K562 (cell line): ENCODE results near the gene RBP3. TPM values are rescaled to one million over a fixed set of nuclear protein-coding genes. Genes with fewer than 3 reads are reported as not detected.

Experiments
- ATAC-seq: fragments of 200-7000 bp; cut with Tn5 transposase; 3 replicates; pipeline ENCODE4 v1.9.1; 2020; ENCODE audit warnings: moderate library complexity
- BruUV-seq: library from RNA; stranded (reverse); fragments of 400-500 nt; replicated peaks from 2 replicates; lab custom pipeline; 2021; lab: Mats Ljungman, UMichigan
- CTCF ChIA-PET: fragments of 300-600 bp; formaldehyde crosslinking; extraction: SDS; loops from one replicate; lab custom pipeline; 2021; ENCODE audit warnings: low intra/inter-chr PET ratio; lab: Yijun Ruan, JAX
- POLR2A ChIA-PET: fragments of 300-600, 350-650 bp; sonication (Branson Sonifier 250); formaldehyde crosslinking; extraction: SDS; loops from one replicate; lab custom pipeline; 2021; ENCODE audit warnings: antibody characterized with exemption, inconsistent platforms; lab: Yijun Ruan, JAX
- DNase-seq, 4 experiments: peaks; one replicate each; pipeline versions ENCODE4 v3.0.0 to v3.0.0-alpha.2; 2011 to 2018; ENCODE audit warnings: low spot score in 3 of 4, mixed read lengths in 3 of 4; ENCODE audit errors: extremely low read depth in 1 of 4
- FAIRE-seq: peaks from 2 replicates; lab custom pipeline; 2011; peaks lifted over from hg19 to GRCh38; lab: Jason Lieb, UNC
- H2AFZ ChIP-seq: 2 replicates; pipeline ENCODE4 v1.6.0; 2011; ENCODE audit warnings: low read depth, low read length, control low read depth, inconsistent platforms
- H3K27ac ChIP-seq: fragments of 200-600 bp; 3 replicates; pipeline ENCODE4 v1.8.0; 2011; ENCODE audit warnings: low read depth, mild to moderate bottlenecking, control low read depth, inconsistent platforms, low read length, moderate library complexity, mixed read lengths; ENCODE audit errors: extremely low read depth
- H3K27me3 ChIP-seq, 2 experiments: fragments of 300-600 bp in 1 of 2; 2 replicates in 1 of 2; 3 replicates in 1 of 2; pipeline versions ENCODE4 v1.6.0 to v1.8.0; 2011; ENCODE audit warnings: inconsistent platforms in 2 of 2, low read length in 2 of 2, mild to moderate bottlenecking in 1 of 2, mixed read lengths in 1 of 2, moderate library complexity in 1 of 2; ENCODE audit not compliant: control insufficient read depth in 2 of 2, insufficient read depth in 2 of 2
- H3K36me3 ChIP-seq: fragments of 300-600 bp; 3 replicates; pipeline ENCODE4 v1.8.0; 2011; ENCODE audit warnings: mild to moderate bottlenecking, low read length, inconsistent platforms; ENCODE audit not compliant: control insufficient read depth, insufficient read depth
- H3K4me1 ChIP-seq, 2 experiments: fragments of 200-600 bp in 1 of 2; replicated peaks in 1 of 2; 2 replicates in 1 of 2; 3 replicates in 1 of 2; pipeline versions ENCODE4 v1.5.1 to v1.8.0; 2011; ENCODE audit warnings: inconsistent platforms in 2 of 2, low read length in 2 of 2, mild to moderate bottlenecking in 1 of 2, mixed read lengths in 1 of 2, moderate library complexity in 1 of 2; ENCODE audit not compliant: control insufficient read depth in 2 of 2, insufficient read depth in 2 of 2
- H3K4me2 ChIP-seq: 2 replicates; pipeline ENCODE4 v1.6.1; 2011; ENCODE audit warnings: low read length, control low read depth, inconsistent platforms, mixed read lengths; ENCODE audit not compliant: insufficient read depth
- H3K4me3 ChIP-seq: fragments of 200-600 bp; sonication (generic), shearing (Covaris generic); 2 replicates; pipeline ENCODE4 v1.5.1; 2016; ENCODE audit warnings: control low read depth, inconsistent platforms
- H3K79me2 ChIP-seq: fragments of 200-600 bp; 3 replicates; pipeline ENCODE4 v1.8.0; 2011; ENCODE audit warnings: low read length, inconsistent platforms; ENCODE audit not compliant: control insufficient read depth, insufficient read depth
- H3K9ac ChIP-seq, 2 experiments: 2 replicates each; pipeline versions ENCODE4 v1.6.0 to v1.6.1; 2011; ENCODE audit warnings: low read depth in 2 of 2, low read length in 2 of 2, control low read depth in 1 of 2, inconsistent platforms in 1 of 2, mild to moderate bottlenecking in 1 of 2, mixed read lengths in 1 of 2; ENCODE audit not compliant: insufficient read depth in 1 of 2
- H3K9me1 ChIP-seq: one replicate; pipeline ENCODE4 v1.6.0; 2011; ENCODE audit warnings: inconsistent platforms, mild to moderate bottlenecking, low read length, moderate library complexity; ENCODE audit not compliant: control insufficient read depth, insufficient read depth
- H3K9me3 ChIP-seq: replicated peaks from 2 replicates; pipeline ENCODE4 v1.5.1; 2011; ENCODE audit warnings: low read depth, low read length, inconsistent platforms; ENCODE audit not compliant: control insufficient read depth, insufficient read depth
- H4K20me1 ChIP-seq: replicated peaks from 2 replicates; pipeline ENCODE4 v1.6.1; 2011; ENCODE audit warnings: low read length, inconsistent platforms, mixed read lengths; ENCODE audit not compliant: control insufficient read depth, insufficient read depth
- ATF7 ChIP-seq: fragments of 450-650 bp; IDR thresholded peaks from 2 replicates; pipeline ENCODE4 v1.7.1; 2014; ENCODE audit warnings: mild to moderate bottlenecking, moderate library complexity
- CEBPG ChIP-seq, 3 experiments: fragments of 200-800 bp in 1 of 3; sonication (Bioruptor generic) in 1 of 3; sonication (generic) in 1 of 3; formaldehyde crosslinking in 1 of 3; IDR thresholded peaks in 2 of 3; conservative IDR thresholded peaks in 1 of 3; 2 replicates each; pipeline versions ENCODE4 v1.6.1 to v1.8.0; 2016 to 2022; ENCODE audit warnings: missing compliant biosample characterization in 2 of 3, missing genetic modification characterization in 2 of 3, mild to moderate bottlenecking in 1 of 3, missing genetic modification reagents in 1 of 3
- DIDO1 ChIP-seq: fragments of 450-650 bp; IDR thresholded peaks from 2 replicates; pipeline ENCODE4 v1.6.1; 2016; ENCODE audit warnings: low read depth, missing biosample characterization, missing genetic modification characterization
- FOXP1 ChIP-seq: sonication (generic); formaldehyde crosslinking; IDR thresholded peaks from 2 replicates; pipeline ENCODE4 v1.8.0; 2022; ENCODE audit warnings: mild to moderate bottlenecking, missing genetic modification reagents
- MBD2 ChIP-seq: sonication (generic); IDR thresholded peaks from 2 replicates; pipeline ENCODE4 v1.6.1; 2016; ENCODE audit warnings: low read depth, borderline replicate concordance
- OTX1 ChIP-seq: fragments of 450-650 bp; formaldehyde crosslinking; IDR thresholded peaks from 2 replicates; pipeline ENCODE4 v1.4.0; 2022; ENCODE audit warnings: mild to moderate bottlenecking
- SAP30 ChIP-seq: fragments of 200-600 bp; sonication (generic); IDR thresholded peaks from 2 replicates; pipeline ENCODE4 v1.6.1; 2012; ENCODE audit warnings: borderline replicate concordance, low read depth, mild to moderate bottlenecking, moderate library complexity, low read length, control low read depth, inconsistent platforms; ENCODE audit not compliant: insufficient read depth, poor library complexity, severe bottlenecking
- TBL1XR1 ChIP-seq, 2 experiments: IDR thresholded peaks; 2 replicates each; pipeline ENCODE4 v1.6.1; 2012; ENCODE audit warnings: improper control_type of control experiment in 2 of 2, low read length in 2 of 2, mild to moderate bottlenecking in 1 of 2
- ZNF232 ChIP-seq: sonication (generic); formaldehyde crosslinking; IDR thresholded peaks from 2 replicates; pipeline ENCODE4 v1.8.0; 2022; ENCODE audit warnings: mild to moderate bottlenecking, missing genetic modification reagents
- ZNF780A ChIP-seq: fragments of 250-450 bp; sonication (Bioruptor Pico); IDR thresholded peaks from 2 replicates; pipeline ENCODE4 v1.5.0; 2021; ENCODE audit warnings: mild to moderate bottlenecking
- WGBS: fragments of 100-300 bp; shearing (Covaris generic); methylation state at CpG from one replicate; pipeline ENCODE4 v1.1.6; 2016; ENCODE audit warnings: low coverage, mixed read lengths; ENCODE audit not compliant: insufficient coverage; ENCODE audit errors: missing lambda C conversion rate; 5-methylcytosine and 5-hydroxymethylcytosine counted together
- in situ Hi-C: fragments of 300-500 bp; cut with MboI; formaldehyde crosslinking; loops from 4 replicates; pipeline ENCODE4 v1.15.0; 2018; ENCODE audit warnings: inconsistent platforms, mixed read lengths
- intact Hi-C: fragments of 100-400 bp; cut with micrococcal nuclease; formaldehyde crosslinking; loops from 2 replicates; pipeline ENCODE4 v1.14.2; 2022
- polyA plus RNA-seq, 8 experiments: library from polyadenylated mRNA; depleted of rRNA in 4 of 8; stranded (reverse) in 5 of 8; unstranded in 3 of 8; fragments of >200 nt; fragmentation: Nextera tagmentation in 2 of 8; fragmentation: Illumina TruSeq in 1 of 8; extraction: Ambion mirVana in 2 of 8; extraction: Trizol in 1 of 8; gene quantifications; 2 replicates each; pipeline versions ENCODE4 v1.2.1 to v1.2.3, GENCODE V29; 2011 to 2014; ENCODE audit warnings: inconsistent platforms in 1 of 8, missing spikeins in 1 of 8
- total RNA-seq, 7 experiments: library from RNA; depleted of rRNA in 6 of 7; stranded (reverse); fragments of >200 nt in 6 of 7; fragmentation: Illumina TruSeq in 2 of 7; extraction: Trizol in 2 of 7; gene quantifications; 2 replicates each; pipeline versions ENCODE4 v1.2.1 to v1.2.3, GENCODE V29; 2011 to 2021; ENCODE audit warnings: low replicate concordance in 1 of 7
- TF ChIP-seq, protein P1 (sequence below), 2 experiments: fragments of 150-350 bp in 1 of 2; IDR thresholded peaks; 2 replicates each; pipeline ENCODE4 v1.6.1; 2012 to 2016; ENCODE audit warnings: low read depth in 2 of 2, low read length in 2 of 2, mild to moderate bottlenecking in 1 of 2, moderate library complexity in 1 of 2
- TF ChIP-seq, protein P2 (sequence below): fragments of 450-650 bp; IDR thresholded peaks from 2 replicates; pipeline ENCODE4 v1.6.1; 2016; ENCODE audit warnings: borderline replicate concordance
- TF ChIP-seq, protein P3 (sequence below): fragments of 450-650 bp; conservative IDR thresholded peaks from 2 replicates; pipeline ENCODE4 v1.6.1; 2016; ENCODE audit warnings: missing genetic modification characterization, low read depth, mild to moderate bottlenecking, missing compliant biosample characterization, moderate library complexity

RBP3 gene
- total and polyA plus RNA-seq, 9 of the 15 experiments (the other 6 are each of a cell fraction or from before 2014, with no cell fraction given) = not detected

DNA sequence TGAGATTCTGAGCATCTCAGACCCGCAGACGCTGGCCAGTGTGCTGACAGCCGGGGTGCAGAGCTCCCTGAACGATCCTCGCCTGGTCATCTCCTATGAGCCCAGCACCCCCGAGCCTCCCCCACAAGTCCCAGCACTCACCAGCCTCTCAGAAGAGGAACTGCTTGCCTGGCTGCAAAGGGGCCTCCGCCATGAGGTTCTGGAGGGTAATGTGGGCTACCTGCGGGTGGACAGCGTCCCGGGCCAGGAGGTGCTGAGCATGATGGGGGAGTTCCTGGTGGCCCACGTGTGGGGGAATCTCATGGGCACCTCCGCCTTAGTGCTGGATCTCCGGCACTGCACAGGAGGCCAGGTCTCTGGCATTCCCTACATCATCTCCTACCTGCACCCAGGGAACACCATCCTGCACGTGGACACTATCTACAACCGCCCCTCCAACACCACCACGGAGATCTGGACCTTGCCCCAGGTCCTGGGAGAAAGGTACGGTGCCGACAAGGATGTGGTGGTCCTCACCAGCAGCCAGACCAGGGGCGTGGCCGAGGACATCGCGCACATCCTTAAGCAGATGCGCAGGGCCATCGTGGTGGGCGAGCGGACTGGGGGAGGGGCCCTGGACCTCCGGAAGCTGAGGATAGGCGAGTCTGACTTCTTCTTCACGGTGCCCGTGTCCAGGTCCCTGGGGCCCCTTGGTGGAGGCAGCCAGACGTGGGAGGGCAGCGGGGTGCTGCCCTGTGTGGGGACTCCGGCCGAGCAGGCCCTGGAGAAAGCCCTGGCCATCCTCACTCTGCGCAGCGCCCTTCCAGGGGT, 703 bp downstream of the RBP3 start:
- Histone ChIP-seq H2AFZ (no peak overlapping the region), H3K36me3 (no peaks in the 10 kb centered on the region), H3K4me1 (peaks cover 0 to 26% of the 10 kb centered on the region in 2 experiments; a peak in 1 of 5 replicates), H3K4me2 (no peak overlapping the region), H3K27me3 (peaks cover 49 to 84% of the 10 kb centered on the region in 2 experiments; a peak in 4 of 5 replicates), H3K9me1 (no peaks in the 10 kb centered on the region), H3K79me2 (no peaks in the 10 kb centered on the region), H3K9ac (no peak overlapping the region), H3K9me3 (no peaks in the 10 kb centered on the region), H3K27ac (no peak overlapping the region), H3K4me3 (no peak overlapping the region), H4K20me1 (peaks cover 16% of the 10 kb centered on the region)
- no peak for ATAC-seq
- ChIA-PET POLR2A (interaction anchor here (0.6 to 0.7 kb wide), 2 partner anchors 274 to 1914 kb away, joined by 3 read pairs; no protein-coding TSS in a partner anchor), CTCF (no interaction called here)
- no TSS peak for BruUV-seq
- 1% methylated on average over 36 of the region's 36 CpGs for WGBS
- intact Hi-C loops (no loop called here), in situ Hi-C loops (no loop called here)
- no peak for DNase-seq
- no peak for FAIRE-seq
- TF ChIP-seq CEBPG (CRISPR knock-in tag; IDR thresholded peaks at IDR 0.05) (no peak), CEBPG (tag; conservative IDR thresholded peaks at IDR 0.05 in 1 of 2, IDR thresholded peaks at IDR 0.05 in 1 of 2) (no peak), MBD2 (no peak), ZNF780A (CRISPR knock-in tag) (no peak), TBL1XR1 (IDR thresholded peaks at IDR 0.05; ENCODE audit: low read length in 2 of 2) (no peak), ZNF232 (CRISPR knock-in tag) (no peak), DIDO1 (tag) (no peak), ATF7 (no peak), SAP30 (no peak), FOXP1 (no peak), OTX1 (CRISPR knock-in tag) (no peak)
- TF ChIP-seq, protein P1, sequence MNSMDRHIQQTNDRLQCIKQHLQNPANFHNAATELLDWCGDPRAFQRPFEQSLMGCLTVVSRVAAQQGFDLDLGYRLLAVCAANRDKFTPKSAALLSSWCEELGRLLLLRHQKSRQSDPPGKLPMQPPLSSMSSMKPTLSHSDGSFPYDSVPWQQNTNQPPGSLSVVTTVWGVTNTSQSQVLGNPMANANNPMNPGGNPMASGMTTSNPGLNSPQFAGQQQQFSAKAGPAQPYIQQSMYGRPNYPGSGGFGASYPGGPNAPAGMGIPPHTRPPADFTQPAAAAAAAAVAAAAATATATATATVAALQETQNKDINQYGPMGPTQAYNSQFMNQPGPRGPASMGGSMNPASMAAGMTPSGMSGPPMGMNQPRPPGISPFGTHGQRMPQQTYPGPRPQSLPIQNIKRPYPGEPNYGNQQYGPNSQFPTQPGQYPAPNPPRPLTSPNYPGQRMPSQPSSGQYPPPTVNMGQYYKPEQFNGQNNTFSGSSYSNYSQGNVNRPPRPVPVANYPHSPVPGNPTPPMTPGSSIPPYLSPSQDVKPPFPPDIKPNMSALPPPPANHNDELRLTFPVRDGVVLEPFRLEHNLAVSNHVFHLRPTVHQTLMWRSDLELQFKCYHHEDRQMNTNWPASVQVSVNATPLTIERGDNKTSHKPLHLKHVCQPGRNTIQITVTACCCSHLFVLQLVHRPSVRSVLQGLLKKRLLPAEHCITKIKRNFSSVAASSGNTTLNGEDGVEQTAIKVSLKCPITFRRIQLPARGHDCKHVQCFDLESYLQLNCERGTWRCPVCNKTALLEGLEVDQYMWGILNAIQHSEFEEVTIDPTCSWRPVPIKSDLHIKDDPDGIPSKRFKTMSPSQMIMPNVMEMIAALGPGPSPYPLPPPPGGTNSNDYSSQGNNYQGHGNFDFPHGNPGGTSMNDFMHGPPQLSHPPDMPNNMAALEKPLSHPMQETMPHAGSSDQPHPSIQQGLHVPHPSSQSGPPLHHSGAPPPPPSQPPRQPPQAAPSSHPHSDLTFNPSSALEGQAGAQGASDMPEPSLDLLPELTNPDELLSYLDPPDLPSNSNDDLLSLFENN (IDR thresholded peaks at IDR 0.05; ENCODE audit: low read depth in 2 of 2, low read length in 2 of 2) = no peak
- TF ChIP-seq, protein P2, sequence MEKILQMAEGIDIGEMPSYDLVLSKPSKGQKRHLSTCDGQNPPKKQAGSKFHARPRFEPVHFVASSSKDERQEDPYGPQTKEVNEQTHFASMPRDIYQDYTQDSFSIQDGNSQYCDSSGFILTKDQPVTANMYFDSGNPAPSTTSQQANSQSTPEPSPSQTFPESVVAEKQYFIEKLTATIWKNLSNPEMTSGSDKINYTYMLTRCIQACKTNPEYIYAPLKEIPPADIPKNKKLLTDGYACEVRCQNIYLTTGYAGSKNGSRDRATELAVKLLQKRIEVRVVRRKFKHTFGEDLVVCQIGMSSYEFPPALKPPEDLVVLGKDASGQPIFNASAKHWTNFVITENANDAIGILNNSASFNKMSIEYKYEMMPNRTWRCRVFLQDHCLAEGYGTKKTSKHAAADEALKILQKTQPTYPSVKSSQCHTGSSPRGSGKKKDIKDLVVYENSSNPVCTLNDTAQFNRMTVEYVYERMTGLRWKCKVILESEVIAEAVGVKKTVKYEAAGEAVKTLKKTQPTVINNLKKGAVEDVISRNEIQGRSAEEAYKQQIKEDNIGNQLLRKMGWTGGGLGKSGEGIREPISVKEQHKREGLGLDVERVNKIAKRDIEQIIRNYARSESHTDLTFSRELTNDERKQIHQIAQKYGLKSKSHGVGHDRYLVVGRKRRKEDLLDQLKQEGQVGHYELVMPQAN = no peak
- TF ChIP-seq, protein P3, sequence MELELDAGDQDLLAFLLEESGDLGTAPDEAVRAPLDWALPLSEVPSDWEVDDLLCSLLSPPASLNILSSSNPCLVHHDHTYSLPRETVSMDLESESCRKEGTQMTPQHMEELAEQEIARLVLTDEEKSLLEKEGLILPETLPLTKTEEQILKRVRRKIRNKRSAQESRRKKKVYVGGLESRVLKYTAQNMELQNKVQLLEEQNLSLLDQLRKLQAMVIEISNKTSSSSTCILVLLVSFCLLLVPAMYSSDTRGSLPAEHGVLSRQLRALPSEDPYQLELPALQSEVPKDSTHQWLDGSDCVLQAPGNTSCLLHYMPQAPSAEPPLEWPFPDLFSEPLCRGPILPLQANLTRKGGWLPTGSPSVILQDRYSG (tag) = no peak
